ENCODE results near the gene RNF150. TPM values are rescaled to one million over a fixed set of nuclear protein-coding genes. Genes with fewer than 3 reads are reported as not detected.

RNF150 gene
- total and polyA plus RNA-seq, 2 of the 4 experiments (the other 2 are of a cell fraction): 6.2 to 18.1 TPM

GRCh38 chr4:141180991-141181761, 47.9 kb upstream of the RNF150 start:
- Histone ChIP-seq H2BK5ac (ENCODE audit: low read depth, low read length, poor library complexity, severe bottlenecking) (no peak overlapping the region), H2BK120ac (ENCODE audit: low read depth, low read length) (no peak overlapping the region), H2AFZ (replicated peaks; ENCODE audit: low read length, poor library complexity) (no peak overlapping the region), H4K20me1 (ENCODE audit: insufficient read depth, low read length) (no peaks in the 10 kb centered on the region), H4K8ac (ENCODE audit: low read depth in 2 of 2, low read length in 2 of 2) (no peak overlapping the region), H3K23ac (ENCODE audit: low read depth, low read length) (no peak overlapping the region), H2BK20ac (ENCODE audit: low read depth, low read length) (no peak overlapping the region), H3K36me3 (ENCODE audit: control insufficient read depth, insufficient read depth, low read length) (no peaks in the 10 kb centered on the region), H2AK5ac (ENCODE audit: low read depth, low read length) (no peak overlapping the region), H3K4me3 (ENCODE audit: insufficient read depth, low read depth, low read length) (no peak overlapping the region), H3K9me3 (ENCODE audit: control insufficient read depth, insufficient read depth, low read length) (no peaks in the 10 kb centered on the region), H3K4me1 (ENCODE audit: control insufficient read depth, insufficient read depth, low read length) (peaks cover 2% of the 10 kb centered on the region; the same call in 1 of the 2 replicates), H2AK9ac (replicated peaks; ENCODE audit: low read depth, low read length, poor library complexity) (no peak overlapping the region), H3K27ac (ENCODE audit: insufficient read depth, low read length) (no peak overlapping the region), H3K27me3 (ENCODE audit: control insufficient read depth, insufficient read depth, low read length) (peaks cover 3% of the 10 kb centered on the region), H3K4ac (ENCODE audit: low read depth, low read length) (no peak overlapping the region), H3K56ac (ENCODE audit: extremely low read depth, insufficient read depth, low read length) (no peak overlapping the region), H3K14ac (replicated peaks; ENCODE audit: low read depth, low read length) (no peak overlapping the region), H3K9ac (ENCODE audit: low read depth, low read length) (no peak overlapping the region), H3K79me1 (ENCODE audit: low read depth in 1 of 2, low read length in 2 of 2) (no peaks in the 10 kb centered on the region), H4K91ac (ENCODE audit: insufficient read depth, low read depth, low read length) (no peak overlapping the region), H3K9me1 (ENCODE audit: insufficient read depth, low read length) (no peaks in the 10 kb centered on the region), H3K18ac (ENCODE audit: low read depth, low read length) (no peak overlapping the region), H2BK15ac (ENCODE audit: low read depth, low read length) (no peak overlapping the region), H3K4me2 (ENCODE audit: low read depth, low read length) (no peak overlapping the region), H4K5ac (ENCODE audit: low read depth, low read length) (no peak overlapping the region)
- ATAC-seq (ENCODE audit: low read depth): no peak
- ChIA-PET POLR2A (ENCODE audit: unreplicated experiment) (no interaction called here), CTCF (no interaction called here)
- intact Hi-C loops (cut with micrococcal nuclease): no loop called here
- BruUV-seq (replicated peaks): no TSS peak
- in situ Hi-C loops (cut with MboI; ENCODE audit: low sequenced_read_pairs): no loop called here
- whole genome bisulfite sequencing, 2 experiments (ENCODE audit: extremely low coverage in 2 of 2, insufficient read length in 1 of 2): no CpG with 5 or more reads among the region's 2 CpGs
- dilution Hi-C loops (cut with HindIII; ENCODE audit: low sequenced_read_pairs, unreplicated experiment): no loop called here
- no peak for TF ChIP-seq MAFK (IDR thresholded peaks at IDR 0.05; ENCODE audit: low read depth, low read length)
- TF ChIP-seq ELK1 (IDR thresholded peaks at IDR 0.05; ENCODE audit: borderline replicate concordance, low read depth, low read length): no peak
- TF ChIP-seq RAD21 (IDR thresholded peaks at IDR 0.05; ENCODE audit: low read length): no peak
- no peak for TF ChIP-seq NFE2L2 (IDR thresholded peaks at IDR 0.05; ENCODE audit: low read depth, low read length)
- TF ChIP-seq MXI1 (IDR thresholded peaks at IDR 0.05; ENCODE audit: borderline replicate concordance, low read depth, low read length): no peak
- TF ChIP-seq FOS (IDR thresholded peaks at IDR 0.05; ENCODE audit: low read depth, low read length): no peak
- TF ChIP-seq MAZ (IDR thresholded peaks at IDR 0.05; ENCODE audit: borderline replicate concordance, low read depth, low read length): no peak
- TF ChIP-seq RFX5 (IDR thresholded peaks at IDR 0.05; ENCODE audit: low read depth, low read length): no peak
- no peak for TF ChIP-seq CTCF (conservative IDR thresholded peaks at IDR 0.05; ENCODE audit: low read depth, low read length)
- no peak for TF ChIP-seq BHLHE40 (IDR thresholded peaks at IDR 0.05; ENCODE audit: low read depth, low read length)
- no peak for TF ChIP-seq CHD1 (IDR thresholded peaks at IDR 0.05; ENCODE audit: low read depth, low read length)
- no peak for TF ChIP-seq USF2 (IDR thresholded peaks at IDR 0.05; ENCODE audit: low read depth, low read length)
- no peak for DNase-seq
